Mononuclear cell (primary cell): ENCODE data around the gene EPDR1. TPM values are rescaled to one million over a fixed set of nuclear protein-coding genes. Genes with fewer than 3 reads are reported as not detected.
A peak's percentile ranks its signal among the peaks of the same experiment; 100 is the strongest.

ENCODE experiments used
- H3K27me3 ChIP-seq: 2 replicates; pipeline ENCODE4 v1.6.0; 2011; ENCODE audit warnings: low read length, control low read depth; ENCODE audit not compliant: insufficient read depth
- H3K4me1 ChIP-seq: 2 replicates; pipeline ENCODE4 v1.5.1; 2011; ENCODE audit warnings: mild to moderate bottlenecking, low read length, control low read depth; ENCODE audit not compliant: insufficient read depth
- H3K4me3 ChIP-seq: 2 replicates; pipeline ENCODE4 v1.5.1; 2011; ENCODE audit warnings: mild to moderate bottlenecking, low read length, moderate library complexity
- H3K9me3 ChIP-seq: 2 replicates; pipeline ENCODE4 v1.5.1; 2011; ENCODE audit warnings: low read depth, mild to moderate bottlenecking, control low read depth, low read length
- total RNA-seq: library from RNA; depleted of rRNA; stranded (reverse); fragments of >200 nt; gene quantifications from one replicate; pipeline ENCODE4 v1.2.3, GENCODE V29; 2012

The EPDR1 gene
- total RNA-seq, 1 donor, result 0.42 TPM

- Histone ChIP-seq H3K4me3 (peak overlapping the region; percentile 38), H3K9me3 (peaks cover 12% of the 10 kb centered on the region), H3K27me3 (peaks cover 55% of the 10 kb centered on the region), H3K4me1 (peaks cover 29% of the 10 kb centered on the region)
Measured at GRCh38 chr7:37920849-37921805, 687 bp downstream of the EPDR1 start.

- peaks cover 48% of the 10 kb centered on the region for H3K27me3 ChIP-seq
- no peak overlapping the region for H3K4me3 ChIP-seq
- H3K4me1 ChIP-seq, result peaks cover 21% of the 10 kb centered on the region
- peaks cover 14% of the 10 kb centered on the region for H3K9me3 ChIP-seq
Measured at GRCh38 chr7:37921876-37922275, 1.4 kb downstream of the EPDR1 start.

- H3K4me3 ChIP-seq, result no peak overlapping the region
- H3K27me3 ChIP-seq, result peaks cover 28% of the 10 kb centered on the region
- H3K4me1 ChIP-seq, result peaks cover 19% of the 10 kb centered on the region
- H3K9me3 ChIP-seq, result peaks cover 14% of the 10 kb centered on the region
Measured at GRCh38 chr7:37923996-37924395, 3.6 kb downstream of the EPDR1 start.

- peaks cover 14% of the 10 kb centered on the region for H3K9me3 ChIP-seq
- peaks cover 19% of the 10 kb centered on the region for H3K4me1 ChIP-seq
- H3K4me3 ChIP-seq, result no peak overlapping the region
- peaks cover 23% of the 10 kb centered on the region for H3K27me3 ChIP-seq
Measured at GRCh38 chr7:37924491-37925041, 4.1 kb downstream of the EPDR1 start.

- Histone ChIP-seq H3K4me3 (no peak overlapping the region), H3K4me1 (peaks cover 11% of the 10 kb centered on the region), H3K27me3 (peaks cover 14% of the 10 kb centered on the region), H3K9me3 (peaks cover 14% of the 10 kb centered on the region)
Measured at GRCh38 chr7:37925620-37926019, 5.2 kb downstream of the EPDR1 start.

- Histone ChIP-seq H3K9me3 (peaks cover 14% of the 10 kb centered on the region), H3K4me1 (peaks cover 2% of the 10 kb centered on the region), H3K27me3 (peaks cover 3% of the 10 kb centered on the region), H3K4me3 (no peak overlapping the region)
Measured at GRCh38 chr7:37927773-37928444, 7.5 kb downstream of the EPDR1 start.

- Histone ChIP-seq H3K27me3 (peaks cover under 1% of the 10 kb centered on the region), H3K4me3 (no peak overlapping the region), H3K4me1 (peaks cover 2% of the 10 kb centered on the region)
Measured at GRCh38 chr7:37928878-37929277, 8.4 kb downstream of the EPDR1 start.

GRCh38 chr7:37930226-37930948, 9.9 kb downstream of the EPDR1 start:
- H3K4me3 ChIP-seq, result no peak overlapping the region
- H3K27me3 ChIP-seq, result no peaks in the 10 kb centered on the region
- H3K9me3 ChIP-seq, result peaks cover 9% of the 10 kb centered on the region
- peaks cover 2% of the 10 kb centered on the region for H3K4me1 ChIP-seq

More at GRCh38 chr7:37928878-37929277, 8.4 kb downstream of the EPDR1 start:
- peaks cover 14% of the 10 kb centered on the region for H3K9me3 ChIP-seq

- Histone ChIP-seq H3K27me3 (no peaks in the 10 kb centered on the region), H3K4me3 (no peak overlapping the region), H3K4me1 (peaks cover 2% of the 10 kb centered on the region), H3K9me3 (peaks cover 6% of the 10 kb centered on the region)
Measured at GRCh38 chr7:37932543-37932942, 12.1 kb downstream of the EPDR1 start.

GRCh38 chr7:37933018-37933566, 12.7 kb downstream of the EPDR1 start:
- peaks cover 6% of the 10 kb centered on the region for H3K9me3 ChIP-seq
- H3K4me1 ChIP-seq, result no peaks in the 10 kb centered on the region
- H3K4me3 ChIP-seq, result no peak overlapping the region
- no peaks in the 10 kb centered on the region for H3K27me3 ChIP-seq

- Histone ChIP-seq H3K27me3 (no peaks in the 10 kb centered on the region), H3K4me3 (no peak overlapping the region), H3K9me3 (no peaks in the 10 kb centered on the region), H3K4me1 (no peaks in the 10 kb centered on the region)
Measured at GRCh38 chr7:37942934-37943610, 22.6 kb downstream of the EPDR1 start.

GRCh38 chr7:37943905-37944736, 23.7 kb downstream of the EPDR1 start:
- no peaks in the 10 kb centered on the region for H3K4me1 ChIP-seq
- H3K9me3 ChIP-seq, result no peaks in the 10 kb centered on the region
- H3K4me3 ChIP-seq, result no peak overlapping the region
- H3K27me3 ChIP-seq, result no peaks in the 10 kb centered on the region

- Histone ChIP-seq H3K4me3 (no peak overlapping the region), H3K27me3 (no peaks in the 10 kb centered on the region), H3K4me1 (no peaks in the 10 kb centered on the region), H3K9me3 (no peaks in the 10 kb centered on the region)
Measured at GRCh38 chr7:37944737-37945054, 24.3 kb downstream of the EPDR1 start.
